KBM-7 (cell line): Measurements from ENCODE around the gene ALG12.

Source experiments
- DNase-seq: peaks from one replicate; pipeline ENCODE4 v3.0.0-alpha.2; 2015
- in situ Hi-C: fragments of 300-500 bp; cut with MboI; formaldehyde crosslinking; loops from 2 replicates; pipeline ENCODE4 v1.14.3; 2020; ENCODE audit warnings: low sequenced_read_pairs, low pct_unique_long_range_greater_than_20kb, mixed read lengths

Gene ALG12

DNA sequence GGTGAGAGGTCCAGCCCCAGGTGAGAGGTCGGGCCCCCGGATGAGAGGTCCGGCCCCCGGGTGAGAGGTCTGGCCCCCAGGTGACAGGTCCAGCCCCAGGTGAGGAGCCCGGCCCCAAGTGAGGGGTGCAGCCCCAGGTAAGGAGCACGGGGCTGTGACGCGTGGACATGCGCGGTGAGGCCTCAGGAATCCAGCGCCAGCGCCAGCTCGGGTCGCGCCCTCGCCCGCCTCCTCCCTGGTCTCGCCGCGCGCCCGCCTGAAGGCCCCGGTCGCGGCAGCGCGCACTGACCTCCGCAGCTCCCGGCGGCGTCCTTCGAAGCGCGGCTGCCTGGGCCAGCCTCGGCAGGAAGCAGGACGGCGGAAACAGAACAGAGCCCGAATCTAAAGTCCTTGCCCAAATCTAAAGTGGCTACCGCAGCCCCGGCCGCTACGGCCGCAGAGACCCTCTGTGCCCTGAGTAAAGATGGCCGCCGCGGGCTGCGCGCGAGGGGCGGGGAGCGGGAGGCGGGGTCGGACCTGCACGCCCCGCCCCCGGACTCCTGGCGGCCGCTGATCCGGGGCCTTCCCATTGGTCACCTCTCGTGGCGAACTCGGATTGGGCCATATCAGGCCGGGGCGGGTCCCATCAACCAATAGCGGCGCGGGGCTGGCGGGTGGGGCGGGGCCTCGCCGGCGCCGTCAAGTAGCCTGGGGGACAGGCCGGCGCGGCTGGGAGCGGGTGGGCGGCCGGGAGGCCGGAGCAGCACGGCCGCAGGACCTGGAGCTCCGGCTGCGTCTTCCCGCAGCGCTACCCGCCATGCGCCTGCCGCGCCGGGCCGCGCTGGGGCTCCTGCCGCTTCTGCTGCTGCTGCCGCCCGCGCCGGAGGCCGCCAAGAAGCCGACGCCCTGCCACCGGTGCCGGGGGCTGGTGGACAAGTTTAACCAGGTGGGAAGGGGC lies at the start of gene ALG12, which contains the start of gene CRELD2:
ALG12 (minus strand) TSS at position 465 of the 937 bp plus-strand sequence. CDS start 4,673 bp downstream, outside the sequence.
CRELD2 (plus strand) TSS at position 661 of the 937 bp plus-strand sequence; CDS start at position 797, 136 bp downstream.
- DNase-seq = peak; percentile 98
- in situ Hi-C loops = no loop called here

DNA sequence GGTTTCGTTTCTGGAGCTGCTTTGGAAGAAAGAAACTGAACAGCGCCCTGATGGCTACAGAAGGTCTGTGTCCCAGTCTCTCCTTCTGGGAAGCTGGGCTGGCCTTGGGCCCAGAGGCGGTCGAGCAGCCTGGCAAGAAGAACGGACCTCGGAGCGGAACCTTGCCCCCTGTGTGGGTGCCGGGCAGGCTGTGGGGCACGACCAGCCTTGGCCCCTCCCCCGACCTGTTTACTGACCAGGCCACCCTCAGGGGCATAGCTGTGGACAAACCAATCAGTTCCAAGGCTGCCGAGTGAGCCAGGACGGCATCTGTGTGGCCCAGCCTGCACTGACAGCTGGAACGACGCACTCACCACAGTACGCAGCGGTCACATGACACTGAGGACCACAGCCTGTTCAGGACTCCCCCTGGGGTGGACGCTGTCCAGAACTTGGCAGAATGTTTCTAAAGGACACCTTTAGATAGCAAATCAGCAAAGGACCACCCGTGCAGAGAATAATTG lies 49.5 kb upstream of the ALG12 start:
- no peak for DNase-seq
- in situ Hi-C loops = no loop called here

GRCh38 chr22:49966774-49967705 lies 48.8 kb upstream of the ALG12 start:
- in situ Hi-C loops = no loop called here
- peak; percentile 27 for DNase-seq

DNA sequence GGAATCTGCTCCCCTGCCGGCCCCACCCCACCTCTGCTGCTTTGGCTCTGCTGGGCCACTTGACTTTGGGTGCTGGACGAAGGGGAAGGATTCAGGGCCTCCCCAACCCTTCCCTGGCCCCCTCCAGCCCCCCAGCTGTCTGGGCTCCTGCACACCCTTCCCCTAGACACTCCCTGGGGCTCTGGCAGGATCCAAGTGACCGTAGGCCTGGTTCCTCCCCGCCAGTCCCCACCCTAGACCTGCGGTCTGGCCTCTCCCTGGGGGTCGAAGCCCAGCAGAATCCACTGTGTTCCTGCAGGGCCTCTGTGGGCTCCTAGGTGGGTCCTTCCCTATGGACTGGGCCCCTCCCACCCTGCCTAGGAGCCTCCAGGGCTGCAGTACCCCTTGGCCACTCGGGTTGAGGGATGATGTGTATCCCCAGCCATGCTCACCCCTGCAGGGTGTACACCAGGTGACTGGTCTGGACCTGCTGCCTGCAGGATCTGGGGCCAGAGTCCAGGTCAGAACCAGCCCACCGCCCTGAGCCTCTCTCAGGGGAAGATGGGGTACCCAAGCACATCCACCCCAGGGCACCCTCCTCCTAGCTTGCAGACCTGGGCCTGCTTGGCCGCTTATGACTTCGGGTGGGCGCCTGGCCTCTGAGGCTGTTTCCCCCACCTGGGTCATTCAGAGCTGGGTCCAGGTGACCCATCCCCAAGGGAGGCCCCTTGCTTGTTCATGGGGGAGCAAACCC lies 48.0 kb upstream of the ALG12 start:
- in situ Hi-C loops = no loop called here
- no peak for DNase-seq

GRCh38 chr22:49965091-49966040 lies 47.1 kb upstream of the ALG12 start:
- DNase-seq = no peak
- in situ Hi-C loops = no loop called here

- in situ Hi-C loops = no loop called here
Observed at GRCh38 chr22:49964136-49965090, 46.2 kb upstream of the ALG12 start.

GRCh38 chr22:49963647-49964026 lies 45.4 kb upstream of the ALG12 start:
- DNase-seq = no peak
- in situ Hi-C loops = no loop called here

More at GRCh38 chr22:49964136-49965090, 46.2 kb upstream of the ALG12 start:
- no peak for DNase-seq

GRCh38 chr22:49962751-49963646 lies 44.8 kb upstream of the ALG12 start:
- DNase-seq = no peak
- in situ Hi-C loops = no loop called here

GRCh38 chr22:49962012-49962750 lies 43.9 kb upstream of the ALG12 start:
- DNase-seq = peak; percentile 77
- in situ Hi-C loops = no loop called here

- DNase-seq = no peak
- in situ Hi-C loops = no loop called here
Observed at GRCh38 chr22:49961601-49962011, 43.4 kb upstream of the ALG12 start.

GRCh38 chr22:49961005-49961600 lies 42.9 kb upstream of the ALG12 start:
- no peak for DNase-seq
- in situ Hi-C loops = no loop called here

GRCh38 chr22:49960159-49961004 lies 42.1 kb upstream of the ALG12 start, which contains the start of gene PIM3:
Gene PIM3, plus strand, starts transcription at chr22:49960772. Its CDS starts 176 bp downstream, at chr22:49960948.
- peak; percentile 98 for DNase-seq
- in situ Hi-C loops = no loop called here

GRCh38 chr22:49959782-49960158 lies 41.5 kb upstream of the ALG12 start:
- in situ Hi-C loops = no loop called here
- DNase-seq = no peak
